Measurements from ENCODE around the gene RUNDC3A. TPM values are rescaled to one million over a fixed set of nuclear protein-coding genes. Genes with fewer than 3 reads are reported as not detected.

The RUNDC3A gene
- total RNA-seq, 1 donor from 2014 or later: 3.3 TPM

GRCh38 chr17:44309472-44309871 is 1.1 kb downstream of the RUNDC3A start:
- Histone ChIP-seq H3K27me3 (ENCODE audit: control insufficient read depth, insufficient read depth, low read length) (peaks cover 32% of the 10 kb centered on the region), H3K36me3 (ENCODE audit: control insufficient read depth, insufficient read depth, low read length) (no peaks in the 10 kb centered on the region), H3K4me3 (ENCODE audit: low read depth, low read length) (no peak overlapping the region)
- TF ChIP-seq CTCF (IDR thresholded peaks at IDR 0.05; ENCODE audit: insufficient read depth, low read length, poor library complexity, severe bottlenecking): no peak
- no peak for DNase-seq (ENCODE audit: low read depth)

GRCh38 chr17:44310188-44310587 is 1.8 kb downstream of the RUNDC3A start:
- H3K4me3 ChIP-seq (ENCODE audit: low read depth, low read length): no peak overlapping the region
- no peak for TF ChIP-seq CTCF (IDR thresholded peaks at IDR 0.05; ENCODE audit: insufficient read depth, low read length, poor library complexity, severe bottlenecking)
- H3K27me3 ChIP-seq (ENCODE audit: control insufficient read depth, insufficient read depth, low read length): peaks cover 38% of the 10 kb centered on the region
- no peaks in the 10 kb centered on the region for H3K36me3 ChIP-seq (ENCODE audit: control insufficient read depth, insufficient read depth, low read length)
- DNase-seq (ENCODE audit: low read depth): no peak

- Histone ChIP-seq H3K4me3 (ENCODE audit: low read depth, low read length) (no peak overlapping the region), H3K27me3 (ENCODE audit: control insufficient read depth, insufficient read depth, low read length) (peaks cover 44% of the 10 kb centered on the region), H3K36me3 (ENCODE audit: control insufficient read depth, insufficient read depth, low read length) (no peaks in the 10 kb centered on the region)
- no peak for TF ChIP-seq CTCF (IDR thresholded peaks at IDR 0.05; ENCODE audit: insufficient read depth, low read length, poor library complexity, severe bottlenecking)
- DNase-seq (ENCODE audit: low read depth): no peak
Measured at GRCh38 chr17:44310609-44311376, 2.4 kb downstream of the RUNDC3A start.

- Histone ChIP-seq H3K4me3 (ENCODE audit: low read depth, low read length) (no peak overlapping the region), H3K27me3 (ENCODE audit: control insufficient read depth, insufficient read depth, low read length) (peaks cover 52% of the 10 kb centered on the region), H3K36me3 (ENCODE audit: control insufficient read depth, insufficient read depth, low read length) (no peaks in the 10 kb centered on the region)
- no peak for DNase-seq (ENCODE audit: low read depth)
- TF ChIP-seq CTCF (IDR thresholded peaks at IDR 0.05; ENCODE audit: insufficient read depth, low read length, poor library complexity, severe bottlenecking): no peak
Measured at GRCh38 chr17:44311562-44312181, 3.3 kb downstream of the RUNDC3A start.

GRCh38 chr17:44312396-44313104 is 4.1 kb downstream of the RUNDC3A start:
- H3K4me3 ChIP-seq (ENCODE audit: low read depth, low read length): no peak overlapping the region
- no peaks in the 10 kb centered on the region for H3K36me3 ChIP-seq (ENCODE audit: control insufficient read depth, insufficient read depth, low read length)
- no peak for TF ChIP-seq CTCF (IDR thresholded peaks at IDR 0.05; ENCODE audit: insufficient read depth, low read length, poor library complexity, severe bottlenecking)
- no peak for DNase-seq (ENCODE audit: low read depth)
- H3K27me3 ChIP-seq (ENCODE audit: control insufficient read depth, insufficient read depth, low read length): peaks cover 50% of the 10 kb centered on the region
